H1 (cell line): Measurements from ENCODE around the gene MX1. TPM values are rescaled to one million over a fixed set of nuclear protein-coding genes. Genes with fewer than 3 reads are reported as not detected.

Experiments
- BCL11A ChIP-seq, 2 experiments: IDR thresholded peaks; one replicate each; pipeline ENCODE4 v1.6.1; 2011; ENCODE audit warnings: low read depth in 2 of 2, low read length in 2 of 2, mild to moderate bottlenecking in 2 of 2
- CEBPB ChIP-seq: IDR thresholded peaks from 2 replicates; pipeline ENCODE4 v1.6.1; 2012; ENCODE audit warnings: low read depth, low read length
- E2F6 ChIP-seq: IDR thresholded peaks from 2 replicates; pipeline ENCODE4 v1.6.1; 2012; ENCODE audit warnings: inconsistent platforms
- JUN ChIP-seq: IDR thresholded peaks from 2 replicates; pipeline ENCODE4 v1.6.1; 2011; ENCODE audit warnings: low read depth, mild to moderate bottlenecking, improper control_type of control experiment, low read length
- KDM1A ChIP-seq: fragments of 200-600, 300-600 bp; sonication (generic); IDR thresholded peaks from 2 replicates; pipeline ENCODE4 v1.7.1; 2016; ENCODE audit warnings: mild to moderate bottlenecking, low read length, borderline replicate concordance
- KDM5A ChIP-seq: fragments of 200-600 bp; IDR thresholded peaks from 2 replicates; pipeline ENCODE4 v1.7.1; 2012; ENCODE audit warnings: mild to moderate bottlenecking, low read length, inconsistent platforms, mixed read lengths
- PHF8 ChIP-seq: fragments of 200-600 bp; sonication (generic); conservative IDR thresholded peaks from 2 replicates; pipeline ENCODE4 v1.7.1; 2012; ENCODE audit warnings: low read depth, mild to moderate bottlenecking, inconsistent platforms, low read length, moderate library complexity
- TAF7 ChIP-seq: optimal IDR thresholded peaks from 2 replicates; pipeline ENCODE3; 2011; ENCODE audit warnings: low read depth, mild to moderate bottlenecking, inconsistent platforms, low read length, moderate library complexity, borderline replicate concordance
- USF2 ChIP-seq: IDR thresholded peaks from 2 replicates; pipeline ENCODE4 v1.6.1; 2011; ENCODE audit warnings: low read length, improper control_type of control experiment
- polyA plus RNA-seq, 7 experiments: library from polyadenylated mRNA; depleted of rRNA in 3 of 7; stranded (reverse) in 5 of 7; unstranded in 2 of 7; fragments of >200 nt in 5 of 7; fragments of 200-250 nt in 2 of 7; gene quantifications; 1 replicate in 5 of 7; 2 replicates in 1 of 7; 4 replicates in 1 of 7; pipeline versions ENCODE4 v1.2.1 to v1.2.3, GENCODE V29; 2011 to 2013; ENCODE audit warnings: missing spikeins in 2 of 7, mixed read lengths in 2 of 7
- total RNA-seq: library from RNA; stranded (reverse); fragmentation: NEBNext Ultra II Directional; extraction: Animal tissue kit (Norgen Biotek cat#: 25700); gene quantifications from 2 replicates; pipeline ENCODE4 v1.2.1, GENCODE V29; 2021

Gene MX1
- total and polyA plus RNA-seq, 2 of the 8 experiments (the other 6 are each of a cell fraction or from before 2014, with no cell fraction given): 3.8 to 5.7 TPM

DNA sequence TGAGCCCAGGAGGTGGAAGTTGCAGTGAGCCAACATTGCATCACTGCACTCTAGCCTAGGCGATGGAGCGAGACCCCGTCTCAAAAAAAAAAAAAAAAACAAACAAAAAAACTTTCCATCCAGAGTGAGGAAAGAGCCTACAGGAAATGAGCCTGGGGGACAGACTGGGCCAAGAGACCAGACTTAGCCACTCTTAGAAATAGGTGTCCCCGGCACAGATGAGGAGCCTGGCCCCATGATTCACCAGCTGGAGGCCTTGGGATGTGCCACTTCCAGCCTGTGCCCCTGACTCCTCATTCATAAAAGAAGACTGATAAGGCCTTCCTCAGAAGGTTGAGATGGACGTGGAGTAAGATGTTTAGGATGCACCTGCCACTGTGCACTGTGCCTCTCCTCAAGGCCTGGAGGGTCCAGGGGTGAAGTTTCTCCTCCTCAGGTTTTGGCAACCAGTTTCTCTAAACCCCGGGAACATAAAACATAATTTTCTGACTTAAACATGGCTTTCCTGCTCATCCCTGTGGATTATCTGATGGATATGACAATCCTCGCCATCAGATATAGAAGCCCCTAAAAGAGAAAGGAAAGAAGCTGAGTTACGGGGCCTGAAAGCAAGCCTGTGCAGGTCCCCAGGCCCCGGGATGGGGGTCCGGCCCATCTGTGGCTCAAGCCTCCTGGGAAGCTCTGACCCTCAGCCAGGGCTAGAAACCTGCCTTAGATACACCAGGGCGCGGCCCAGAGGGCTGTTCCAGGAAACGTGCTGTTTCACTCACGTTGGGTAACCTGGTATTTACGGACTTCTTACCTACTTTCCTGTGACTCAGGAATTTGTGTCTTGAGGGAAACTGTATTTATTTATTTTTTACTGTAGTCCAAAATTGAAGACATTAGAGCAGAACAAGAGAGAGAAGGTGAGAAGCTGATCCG is 26.0 kb downstream of the MX1 start (continued):
- TF ChIP-seq CEBPB: no peak
- TF ChIP-seq USF2: no peak
- no peak for TF ChIP-seq TAF7
- TF ChIP-seq E2F6: no peak
- no peak for TF ChIP-seq PHF8
- no peak for TF ChIP-seq KDM5A
- no peak for TF ChIP-seq KDM1A
- TF ChIP-seq BCL11A (IDR thresholded peaks at IDR 0.05; ENCODE audit: low read depth in 2 of 2, low read length in 2 of 2): no peak
- TF ChIP-seq JUN: no peak
